Activated CD4-positive, alpha-beta T cell treated with anti-CD3 and anti-CD28 coated beads for 36 hours (primary cell): ENCODE data around the gene HOXB5. TPM values are rescaled to one million over a fixed set of nuclear protein-coding genes. Genes with fewer than 3 reads are reported as not detected.
A peak's percentile ranks its signal among the peaks of the same experiment; 100 is the strongest.

Experiments
- ATAC-seq: fragments of 200-7000 bp; cut with Tn5 transposase; one replicate; pipeline ENCODE4 v1.10.0; 2021; ENCODE audit warnings: mild to moderate bottlenecking, moderate library complexity
- CTCF ChIA-PET: fragments of 350-600 bp; sonication (Branson Sonifier 250); formaldehyde crosslinking; loops from one replicate; lab custom pipeline; 2021; ENCODE audit warnings: antibody characterized with exemption; lab: Charles Lee
- POLR2A ChIA-PET: fragments of 350-600 bp; sonication (Branson Sonifier 250); formaldehyde crosslinking; loops from one replicate; lab custom pipeline; 2021; ENCODE audit warnings: antibody characterized with exemption, inconsistent platforms; lab: Charles Lee
- DNase-seq: peaks from one replicate; pipeline ENCODE4 v3.0.0-alpha.2; 2020
- H3K27ac Mint-ChIP-seq: one replicate; pipeline ENCODE4 v1.8.0; 2021; ENCODE audit warnings: mixed read lengths
- H3K27me3 Mint-ChIP-seq: one replicate; pipeline ENCODE4 v1.8.0; 2021; ENCODE audit warnings: mixed read lengths
- H3K36me3 Mint-ChIP-seq: one replicate; pipeline ENCODE4 v1.8.0; 2021; ENCODE audit warnings: low read depth, mixed read lengths
- H3K4me1 Mint-ChIP-seq: one replicate; pipeline ENCODE4 v1.8.0; 2021; ENCODE audit warnings: mixed read lengths
- H3K4me3 Mint-ChIP-seq: one replicate; pipeline ENCODE4 v1.8.0; 2021; ENCODE audit warnings: mild to moderate bottlenecking, moderate library complexity, mixed read lengths
- H3K9me3 Mint-ChIP-seq: one replicate; pipeline ENCODE4 v1.8.0; 2021; ENCODE audit warnings: low read depth, mixed read lengths
- intact Hi-C, 2 experiments: fragments of 100-400 bp; cut with DNase I in 1 of 2; cut with micrococcal nuclease in 1 of 2; formaldehyde crosslinking; loops; one replicate each; pipeline versions ENCODE4 v1.14.2 to v1.15.1; 2022 to 2024; cut with DNase I, micrococcal nuclease
- total RNA-seq, 2 experiments: library from RNA; stranded (reverse); gene quantifications; one replicate each; pipeline ENCODE4 v1.2.3, GENCODE V29; 2021

HOXB5 gene
- total RNA-seq, 2 experiments from 2014 or later: not detected

DNA sequence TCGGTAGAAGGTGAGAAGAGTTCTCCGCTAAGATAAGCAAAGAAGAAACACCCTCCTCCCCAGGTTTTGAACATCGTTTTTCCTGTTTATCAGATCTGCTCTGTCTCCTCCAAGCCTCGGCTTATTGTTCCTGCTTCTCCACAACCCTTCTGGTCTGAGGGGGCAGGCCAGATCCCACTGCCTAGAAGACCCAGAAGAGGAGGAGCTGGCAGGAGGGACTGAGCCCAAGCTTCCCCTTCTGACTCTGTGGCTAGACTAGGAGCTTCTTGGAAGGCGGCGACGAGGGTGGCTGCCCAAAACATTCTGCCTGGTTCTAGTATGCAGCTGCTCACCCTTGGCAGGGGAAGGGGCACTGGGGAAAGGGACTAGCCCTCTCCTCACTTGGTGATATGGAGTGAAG lies 5.2 kb upstream of the HOXB5 start:
- ATAC-seq: no peak
- DNase-seq: no peak
- ChIA-PET POLR2A (interaction anchor here (1.0 kb wide), 1 partner anchor 10 kb away, joined by 3 read pairs; no protein-coding TSS in a partner anchor), CTCF (interaction anchor here (0.6 to 2.1 kb wide), 5 partner anchors 14 to 961 kb away, joined by 3 to 8 read pairs (median 4); no protein-coding TSS in a partner anchor)
- Mint-ChIP-seq H3K9me3 (no peaks in the 10 kb centered on the region), H3K36me3 (no peaks in the 10 kb centered on the region), H3K27me3 (peaks cover 84% of the 10 kb centered on the region), H3K4me1 (peaks cover 34% of the 10 kb centered on the region), H3K4me3 (peak overlapping the region; percentile 46), H3K27ac (no peak overlapping the region)
- intact Hi-C loops: loop anchor here in 1 of 2 experiments (5.0 to 10.0 kb wide), 2 partner anchors 56 to 454 kb away; no protein-coding TSS in a partner anchor

DNA sequence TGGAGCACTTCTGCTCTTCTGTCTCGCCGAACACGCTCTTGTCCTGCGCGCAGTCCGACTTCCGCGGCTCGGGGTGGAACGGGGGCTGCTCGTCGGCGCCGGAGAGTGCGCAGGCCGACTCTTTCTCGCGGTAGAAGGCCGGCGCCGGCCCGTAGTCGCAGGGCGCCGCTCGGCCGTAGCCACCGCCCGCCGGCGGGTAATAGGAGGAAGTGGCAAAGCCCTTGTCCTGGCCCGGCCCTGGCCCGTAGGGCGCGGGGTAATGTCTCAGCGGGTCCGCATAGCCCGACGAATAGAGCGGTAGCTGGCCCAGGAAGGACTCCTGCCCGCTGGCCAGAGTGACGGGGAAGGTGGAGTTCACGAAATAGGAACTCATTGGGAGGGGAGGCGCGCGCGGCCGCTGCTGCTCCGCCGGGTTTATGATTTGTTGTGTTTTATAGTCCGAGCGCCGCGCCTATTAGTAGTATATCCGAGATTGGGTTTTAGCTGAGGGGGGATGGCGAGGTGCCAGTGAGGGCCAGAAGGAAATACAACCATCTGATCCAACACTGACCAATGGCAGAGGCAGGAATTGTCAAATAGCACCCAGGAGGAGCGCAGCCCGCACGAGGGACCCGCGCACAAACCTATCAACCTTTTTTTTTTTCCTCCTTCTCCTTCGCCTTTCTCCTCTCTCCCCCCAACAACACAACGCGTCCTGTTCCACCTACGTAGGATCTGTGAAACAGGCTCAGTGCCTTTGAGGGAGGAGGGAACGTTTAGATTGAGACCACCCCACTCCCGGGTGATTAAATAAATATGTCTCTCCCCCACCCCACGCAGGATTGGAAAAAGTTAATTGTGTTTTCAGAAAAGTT lies 4.4 kb upstream of the HOXB5 start:
- ChIA-PET POLR2A (no interaction called here), CTCF (interaction anchor here (0.6 to 6.7 kb wide), 3 partner anchors 21 to 264 kb away, joined by 3 to 74 read pairs (median 8); no protein-coding TSS in a partner anchor)
- Mint-ChIP-seq H3K36me3 (no peaks in the 10 kb centered on the region), H3K9me3 (no peaks in the 10 kb centered on the region), H3K4me3 (peak overlapping the region; percentile 46), H3K27ac (peak overlapping the region; percentile 35), H3K27me3 (peaks cover 82% of the 10 kb centered on the region), H3K4me1 (peaks cover 34% of the 10 kb centered on the region)
- ATAC-seq (peak; percentile 27), DNase-seq (peak; percentile 57)
- intact Hi-C loops: loop anchor here (2.0 to 10.0 kb wide), 3 partner anchors 15 to 453 kb away; no protein-coding TSS in a partner anchor

DNA sequence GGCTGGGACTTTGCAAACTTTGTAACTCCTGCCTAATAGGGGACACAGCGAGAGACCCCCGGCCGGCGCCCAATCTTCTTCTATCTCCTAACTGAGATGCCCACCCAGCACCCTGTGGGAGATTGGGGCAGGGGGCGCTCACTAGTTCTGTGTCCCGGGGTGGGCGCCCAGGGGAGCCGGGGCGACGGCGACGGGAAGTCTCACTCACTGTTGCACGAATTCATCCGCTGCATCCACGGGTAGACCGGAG lies 3.9 kb upstream of the HOXB5 start:
- Mint-ChIP-seq H3K4me1 (peaks cover 37% of the 10 kb centered on the region), H3K36me3 (no peaks in the 10 kb centered on the region)
- no peak for DNase-seq

DNA sequence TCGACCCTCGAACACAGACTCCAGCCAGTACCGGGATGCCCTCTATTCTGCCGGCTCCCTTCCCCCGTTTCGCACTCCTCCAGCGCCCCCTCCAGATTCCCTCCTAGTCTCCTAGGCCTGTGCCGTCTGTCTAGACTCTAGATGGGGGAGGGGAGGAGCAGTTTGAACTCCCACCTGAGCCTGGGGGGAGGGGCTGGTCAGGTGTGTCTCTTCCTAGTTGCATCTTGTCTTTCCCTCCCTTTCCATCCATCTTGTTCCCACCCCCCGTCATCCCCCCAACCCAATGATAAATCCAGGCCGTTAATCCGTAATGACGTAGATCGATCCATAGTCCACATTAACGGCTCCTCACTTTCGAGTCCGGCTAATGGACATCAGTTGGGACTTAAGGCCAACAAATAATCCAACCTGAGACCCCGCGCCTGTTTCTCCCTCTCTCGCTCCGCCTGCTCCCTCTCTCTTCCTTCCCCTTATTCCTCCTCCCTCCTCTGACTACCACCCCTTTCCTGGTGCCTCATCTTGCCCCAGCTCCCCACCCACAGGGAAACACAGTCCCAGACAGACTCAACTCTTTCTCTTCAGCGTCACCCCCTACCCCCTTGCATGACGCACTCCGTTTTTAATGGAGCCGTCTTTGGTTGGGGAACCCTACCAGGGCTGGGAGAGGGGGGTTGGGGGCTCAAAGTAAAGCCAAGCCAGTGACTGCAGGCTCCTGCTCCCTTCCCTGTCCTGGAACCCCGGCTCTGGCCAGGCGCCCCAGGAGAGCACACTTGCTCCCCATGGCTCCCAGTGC lies 3.4 kb upstream of the HOXB5 start:
- no peak for DNase-seq
- Mint-ChIP-seq H3K27me3 (peaks cover 84% of the 10 kb centered on the region), H3K36me3 (no peaks in the 10 kb centered on the region), H3K4me3 (peak overlapping the region; percentile 46), H3K27ac (no peak overlapping the region), H3K4me1 (peaks cover 36% of the 10 kb centered on the region), H3K9me3 (no peaks in the 10 kb centered on the region)
- ChIA-PET POLR2A (no interaction called here), CTCF (interaction anchor here (0.6 to 6.7 kb wide), 11 partner anchors 13 to 572 kb away, joined by 3 to 74 read pairs (median 3); partner anchors contain the start of gene HOXB9)
- no peak for ATAC-seq
- intact Hi-C loops: loop anchor here (2.0 to 10.0 kb wide), 3 partner anchors 16 to 452 kb away; no protein-coding TSS in a partner anchor

More for the DNA sequence above, 3.9 kb upstream of the HOXB5 start:
- H3K9me3 Mint-ChIP-seq: no peaks in the 10 kb centered on the region
- no peak overlapping the region for H3K27ac Mint-ChIP-seq
- ChIA-PET POLR2A (no interaction called here), CTCF (interaction anchor here (1.4 to 6.7 kb wide), 2 partner anchors 263 to 572 kb away, joined by 3 to 74 read pairs; no protein-coding TSS in a partner anchor)
- H3K27me3 Mint-ChIP-seq: peaks cover 83% of the 10 kb centered on the region
- ATAC-seq: no peak
- peak overlapping the region; percentile 46 for H3K4me3 Mint-ChIP-seq
- intact Hi-C loops: loop anchor here (2.0 to 10.0 kb wide), 3 partner anchors 15 to 453 kb away; no protein-coding TSS in a partner anchor

DNA sequence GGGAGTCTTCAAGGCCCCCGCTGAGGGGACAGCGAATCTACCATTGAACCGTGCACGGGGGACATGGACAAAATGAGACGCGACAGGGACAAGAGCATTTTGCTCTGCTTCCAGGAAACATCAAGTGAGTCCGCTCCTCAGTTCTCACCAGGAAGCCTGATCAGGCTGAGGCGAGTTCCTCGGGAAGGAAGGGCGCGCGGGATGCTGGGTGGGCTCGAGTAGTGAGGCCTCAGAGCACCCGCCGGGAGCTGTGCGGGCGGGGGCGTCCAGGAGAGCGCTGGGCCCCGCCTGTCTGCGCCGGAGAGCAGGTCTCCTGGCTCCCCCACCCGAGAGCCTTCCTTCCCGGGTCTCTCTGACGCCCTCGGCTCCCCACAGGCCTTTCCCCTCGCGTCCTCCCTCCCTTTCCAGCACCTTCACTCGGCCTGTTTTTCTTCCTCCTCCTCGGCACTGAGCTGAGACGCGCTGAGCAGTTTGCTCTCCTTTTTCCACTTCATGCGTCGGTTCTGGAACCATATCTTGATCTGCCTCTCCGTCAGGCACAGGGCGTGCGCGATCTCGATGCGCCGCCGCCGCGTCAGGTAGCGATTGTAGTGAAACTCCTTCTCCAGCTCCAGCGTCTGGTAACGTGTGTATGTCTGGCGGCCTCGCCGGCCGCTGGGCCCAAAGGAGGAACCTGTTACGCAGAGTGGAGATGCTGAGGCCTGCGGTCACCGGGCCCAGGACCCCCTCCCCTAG lies 2.6 kb upstream of the HOXB5 start:
- ChIA-PET POLR2A (no interaction called here), CTCF (interaction anchor here (0.6 to 6.7 kb wide), 13 partner anchors 14 to 571 kb away, joined by 3 to 74 read pairs (median 3); partner anchors contain the start of gene HOXB9)
- H3K9me3 Mint-ChIP-seq: no peaks in the 10 kb centered on the region
- intact Hi-C loops: loop anchor here (2.0 to 10.0 kb wide), 3 partner anchors 17 to 451 kb away; no protein-coding TSS in a partner anchor
- no peaks in the 10 kb centered on the region for H3K36me3 Mint-ChIP-seq
- peak overlapping the region; percentile 14 for H3K27ac Mint-ChIP-seq
- DNase-seq (peak; percentile 70), ATAC-seq (peak; percentile 50)
- peaks cover 36% of the 10 kb centered on the region for H3K4me1 Mint-ChIP-seq
- peak overlapping the region; percentile 46 for H3K4me3 Mint-ChIP-seq
- H3K27me3 Mint-ChIP-seq: peaks cover 84% of the 10 kb centered on the region

DNA sequence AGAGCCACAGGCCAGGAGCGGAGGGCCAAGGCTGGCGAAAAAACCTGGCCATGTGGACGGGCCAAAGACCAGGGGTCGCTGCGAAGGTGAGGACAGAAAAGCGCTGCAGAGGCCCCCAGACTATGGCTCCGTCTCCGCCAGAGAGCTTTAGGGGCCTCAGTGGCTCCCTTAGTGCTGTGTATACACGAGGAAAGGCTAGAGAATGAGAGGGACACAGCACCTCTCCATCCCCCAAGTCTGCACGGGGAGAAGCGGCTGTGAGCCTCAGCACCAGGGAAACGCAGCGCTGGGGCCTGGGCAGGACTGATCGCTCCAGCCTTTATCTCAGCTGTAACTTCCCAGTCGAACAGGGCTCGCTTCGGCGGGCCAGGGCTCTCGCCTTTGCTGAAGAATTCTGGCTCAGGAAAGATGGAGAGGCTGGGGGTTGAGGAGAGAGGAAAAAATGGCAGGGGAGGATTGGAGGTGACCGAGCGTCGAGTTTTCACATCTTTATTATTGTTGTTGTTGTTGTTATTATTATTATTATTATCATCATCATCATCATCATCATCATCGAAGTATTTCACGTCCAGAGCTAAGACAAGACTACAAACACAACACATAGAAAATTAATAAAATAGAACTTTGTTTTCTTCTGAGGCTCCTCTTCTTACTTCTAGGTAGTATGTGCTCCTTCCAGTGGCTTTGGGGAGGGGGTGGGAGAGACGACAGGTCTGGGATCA lies 1.9 kb upstream of the HOXB5 start:
- peaks cover 82% of the 10 kb centered on the region for H3K27me3 Mint-ChIP-seq
- ATAC-seq: no peak
- ChIA-PET CTCF (interaction anchor here (0.6 to 6.7 kb wide), 13 partner anchors 15 to 494 kb away, joined by 3 to 74 read pairs (median 3); partner anchors contain the start of genes CBX1 and HOXB9), POLR2A (no interaction called here)
- H3K4me1 Mint-ChIP-seq: peaks cover 36% of the 10 kb centered on the region
- intact Hi-C loops: loop anchor here in 1 of 2 experiments (5.0 to 10.0 kb wide), 2 partner anchors 53 to 451 kb away; no protein-coding TSS in a partner anchor
- H3K4me3 Mint-ChIP-seq: no peak overlapping the region
- H3K27ac Mint-ChIP-seq: no peak overlapping the region
- no peaks in the 10 kb centered on the region for H3K9me3 Mint-ChIP-seq
- DNase-seq: no peak
- H3K36me3 Mint-ChIP-seq: no peaks in the 10 kb centered on the region

DNA sequence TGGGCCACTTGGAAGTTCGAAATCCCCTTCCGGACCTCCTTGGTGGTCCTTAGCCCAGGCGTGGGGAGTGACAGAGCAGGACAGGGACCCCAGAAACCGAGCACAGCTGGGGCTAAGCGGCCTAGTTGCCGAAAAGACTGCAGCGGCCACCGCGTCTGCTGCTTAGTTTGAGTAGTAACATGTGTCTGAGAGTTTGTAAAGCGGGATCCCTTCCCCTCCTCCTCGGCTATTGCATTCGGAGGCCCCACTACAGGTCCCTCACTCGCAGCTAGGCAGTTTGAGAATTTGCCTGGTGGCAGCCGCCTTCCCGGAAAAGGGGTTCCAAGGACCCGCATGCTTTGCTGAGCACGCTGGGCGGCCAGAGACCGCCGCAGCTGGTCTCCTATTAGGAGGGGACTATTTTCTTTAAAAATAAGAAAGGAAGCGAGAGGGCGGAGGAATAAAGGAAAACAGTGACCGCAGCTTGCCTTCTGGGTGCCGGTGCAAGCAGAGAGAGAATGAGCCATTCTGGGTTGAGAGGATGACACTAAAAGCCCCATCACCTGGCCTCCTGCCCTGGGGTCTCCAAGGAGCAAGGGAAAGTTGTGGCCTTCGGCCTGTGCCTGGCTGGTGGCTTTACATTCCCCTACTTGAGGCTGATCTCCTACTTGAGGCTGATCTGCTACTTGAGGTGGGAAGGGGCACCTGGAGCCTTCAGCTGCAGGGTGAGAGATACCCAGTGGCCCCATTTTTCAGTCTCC lies 1.1 kb upstream of the HOXB5 start:
- intact Hi-C loops: loop anchor here (1.0 to 10.0 kb wide), 7 partner anchors 52 to 512 kb away; no protein-coding TSS in a partner anchor
- no peak for DNase-seq
- H3K36me3 Mint-ChIP-seq: no peaks in the 10 kb centered on the region
- H3K9me3 Mint-ChIP-seq: no peaks in the 10 kb centered on the region
- ChIA-PET POLR2A (no interaction called here), CTCF (interaction anchor here (0.6 to 6.7 kb wide), 13 partner anchors 19 to 813 kb away, joined by 3 to 74 read pairs (median 3); partner anchors contain the start of gene CBX1)
- H3K4me1 Mint-ChIP-seq: peaks cover 39% of the 10 kb centered on the region
- ATAC-seq: no peak
- peaks cover 82% of the 10 kb centered on the region for H3K27me3 Mint-ChIP-seq
- H3K27ac Mint-ChIP-seq: no peak overlapping the region
- no peak overlapping the region for H3K4me3 Mint-ChIP-seq

DNA sequence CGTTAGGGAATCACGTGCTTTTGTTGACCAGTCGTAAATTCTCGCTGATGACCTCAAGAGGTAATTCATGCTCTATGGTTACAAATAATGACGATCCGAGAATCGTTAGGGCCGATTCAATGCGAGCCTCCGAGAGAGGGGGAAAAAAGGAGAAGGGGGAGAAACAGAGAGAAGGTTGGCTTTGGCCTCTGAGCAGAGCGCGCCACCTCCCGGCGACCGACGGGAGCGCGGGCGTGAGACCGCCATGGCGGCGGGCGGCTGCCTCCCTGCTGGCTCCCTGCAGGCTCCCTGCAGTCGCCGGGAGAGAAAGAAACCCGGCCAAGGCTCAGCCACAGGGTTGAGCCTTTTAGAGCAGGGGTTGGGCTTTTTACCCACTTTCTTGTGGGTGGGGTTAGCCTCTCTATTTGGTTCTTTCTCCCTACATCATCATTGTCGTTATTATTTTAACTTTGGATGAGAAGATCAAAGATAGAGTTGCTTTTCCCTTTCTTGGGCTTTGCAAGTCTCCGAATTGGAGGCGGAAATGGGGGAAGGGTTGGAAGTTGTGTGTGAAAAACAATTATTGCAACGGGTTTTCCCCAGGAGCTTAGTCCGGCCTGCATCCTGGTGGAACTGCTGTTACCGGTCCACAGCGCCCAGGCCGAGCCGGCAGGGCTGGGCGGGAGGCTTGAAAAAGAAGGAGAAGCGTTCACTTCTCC lies 410 bp upstream of the HOXB5 start:
- POLR2A ChIA-PET: no interaction called here

DNA sequence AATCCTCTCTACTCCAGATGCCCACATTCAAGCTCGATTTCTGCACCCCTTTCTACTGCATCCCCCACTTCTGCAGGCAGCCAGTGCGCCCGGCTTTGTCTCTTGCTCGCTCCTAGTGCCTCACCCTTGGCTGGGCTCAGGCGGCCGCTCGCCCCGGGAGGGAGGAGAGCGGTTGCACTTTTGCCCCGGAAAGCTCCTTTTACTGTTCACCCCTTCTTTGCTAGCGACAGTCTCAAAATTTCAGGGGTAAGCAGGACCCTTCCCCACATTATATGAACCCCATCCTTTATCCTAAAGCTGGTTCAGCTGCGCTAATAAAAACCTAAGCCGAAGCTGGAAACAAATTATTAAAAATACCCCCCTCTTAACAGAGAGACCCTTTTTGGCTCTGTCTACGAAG lies 1.0 kb downstream of the HOXB5 start:
- DNase-seq (peak; percentile 55), ATAC-seq (no peak)
- H3K9me3 Mint-ChIP-seq: no peaks in the 10 kb centered on the region
- H3K36me3 Mint-ChIP-seq: no peaks in the 10 kb centered on the region
- H3K4me3 Mint-ChIP-seq: peak overlapping the region; percentile 67
- H3K4me1 Mint-ChIP-seq: peaks cover 33% of the 10 kb centered on the region
- POLR2A ChIA-PET: interaction anchor here (0.9 kb wide), 1 partner anchor 9 kb away, joined by 3 read pairs; no protein-coding TSS in a partner anchor
- CTCF ChIA-PET: interaction anchor here (0.6 to 6.7 kb wide), 57 partner anchors 9 to 567 kb away, joined by 3 to 74 read pairs (median 5); partner anchors contain the start of genes HOXB8 and HOXB9
- H3K27me3 Mint-ChIP-seq: peaks cover 81% of the 10 kb centered on the region
- intact Hi-C loops: loop anchor here (2.0 to 10.0 kb wide), 6 partner anchors 330 to 510 kb away; no protein-coding TSS in a partner anchor
- H3K27ac Mint-ChIP-seq: no peak overlapping the region

More for the DNA sequence above, 410 bp upstream of the HOXB5 start:
- H3K9me3 Mint-ChIP-seq: no peaks in the 10 kb centered on the region
- ATAC-seq (peak; percentile 67), DNase-seq (peak; percentile 90)
- peaks cover 40% of the 10 kb centered on the region for H3K4me1 Mint-ChIP-seq
- H3K36me3 Mint-ChIP-seq: no peaks in the 10 kb centered on the region
- CTCF ChIA-PET: interaction anchor here (0.6 to 6.7 kb wide), 36 partner anchors 10 to 812 kb away, joined by 3 to 74 read pairs (median 5); partner anchors contain the start of gene HOXB9
- H3K4me3 Mint-ChIP-seq: peak overlapping the region; percentile 67
- intact Hi-C loops: loop anchor here (1.0 to 10.0 kb wide), 8 partner anchors 258 to 569 kb away; no protein-coding TSS in a partner anchor
- peaks cover 80% of the 10 kb centered on the region for H3K27me3 Mint-ChIP-seq
- H3K27ac Mint-ChIP-seq: no peak overlapping the region
